Kidney (tissue), 14 donors: Measurements from ENCODE around the gene ZCCHC2. TPM values are rescaled to one million over a fixed set of nuclear protein-coding genes. Genes with fewer than 3 reads are reported as not detected.

Experiments
- DNase-seq, 5 donors: peaks; one replicate each; pipeline ENCODE4 v3.0.0-alpha.2; 2013 to 2020
- FAIRE-seq: peaks from 2 replicates; lab custom pipeline; 2012; peaks lifted over from hg19 to GRCh38; lab: Jason Lieb, UNC
- H3K27ac ChIP-seq, 2 donors: one replicate each; pipeline ENCODE4 v1.7.0; 2013; ENCODE audit warnings: low read depth in 2 of 2, low read length in 2 of 2, inconsistent platforms in 1 of 2
- H3K27me3 ChIP-seq: one replicate; pipeline ENCODE4 v1.7.1; 2013; ENCODE audit warnings: low read length, inconsistent platforms; ENCODE audit not compliant: control insufficient read depth, insufficient read depth
- H3K36me3 ChIP-seq, 3 donors: one replicate each; pipeline versions ENCODE4 v1.7.0 to v1.7.1; 2013; ENCODE audit warnings: low read length in 3 of 3, control low read depth in 1 of 3, inconsistent platforms in 1 of 3; ENCODE audit not compliant: insufficient read depth in 3 of 3, control insufficient read depth in 2 of 3
- H3K4me1 ChIP-seq, 3 donors: one replicate each; pipeline versions ENCODE4 v1.7.0 to v1.7.1; 2013; ENCODE audit warnings: low read length in 3 of 3, inconsistent platforms in 1 of 3, low read depth in 1 of 3; ENCODE audit not compliant: control insufficient read depth in 2 of 3, insufficient read depth in 2 of 3
- H3K4me3 ChIP-seq, 3 donors: one replicate each; pipeline versions ENCODE4 v1.7.0 to v1.8.1; 2013; ENCODE audit warnings: low read length in 3 of 3, control low read depth in 1 of 3, inconsistent platforms in 1 of 3
- H3K9ac ChIP-seq, 3 donors: one replicate each; pipeline versions ENCODE4 v1.7.0 to v1.7.1; 2013; ENCODE audit warnings: low read length in 3 of 3, control low read depth in 1 of 3, inconsistent platforms in 1 of 3
- H3K9me3 ChIP-seq, 3 donors: one replicate each; pipeline versions ENCODE4 v1.7.0 to v1.7.1; 2013; ENCODE audit warnings: low read length in 3 of 3, control low read depth in 1 of 3, inconsistent platforms in 1 of 3; ENCODE audit not compliant: control insufficient read depth in 2 of 3, insufficient read depth in 1 of 3
- intact Hi-C: fragments of 100-400 bp; cut with DNase I; formaldehyde crosslinking; loops from one replicate; pipeline ENCODE4 v1.11.1; 2022
- polyA plus RNA-seq: library from polyadenylated mRNA; stranded (reverse); fragments of 350-450 nt; fragmentation: Illumina TruSeq; extraction: RNeasy Lipid Tissue Mini Kit (QIAGEN cat#74804); gene quantifications from one replicate; pipeline ENCODE4 v1.2.3, GENCODE V29; 2014; ENCODE audit warnings: low read depth, low replicate concordance; ENCODE audit not compliant: insufficient read depth
- total RNA-seq: library from RNA; stranded (reverse); fragmentation: NEBNext Ultra II Directional; extraction: Animal tissue kit (Norgen Biotek cat#: 25700); gene quantifications from one replicate; pipeline ENCODE4 v1.2.1, GENCODE V29; 2021
- TF ChIP-seq, protein P1 (sequence below): IDR thresholded peaks from 3 replicates; pipeline ENCODE4 v1.5.1; 2012; ENCODE audit warnings: mild to moderate bottlenecking, moderate library complexity, borderline replicate concordance; ENCODE audit not compliant: insufficient read depth; ENCODE audit errors: extremely low read depth
- donor health status: control.
- donor health status: control.
- donor health status: control.
- donor health status: control.
- donor health status: control.
- donor health status: DM: yes; HTN: yes; CAD: no.
- donor health status: Normal renal cell carcinoma (clear cell type).

ZCCHC2 gene
- total and polyA plus RNA-seq, 2 donors from 2014 or later, result 5.5 to 22.1 TPM

DNA sequence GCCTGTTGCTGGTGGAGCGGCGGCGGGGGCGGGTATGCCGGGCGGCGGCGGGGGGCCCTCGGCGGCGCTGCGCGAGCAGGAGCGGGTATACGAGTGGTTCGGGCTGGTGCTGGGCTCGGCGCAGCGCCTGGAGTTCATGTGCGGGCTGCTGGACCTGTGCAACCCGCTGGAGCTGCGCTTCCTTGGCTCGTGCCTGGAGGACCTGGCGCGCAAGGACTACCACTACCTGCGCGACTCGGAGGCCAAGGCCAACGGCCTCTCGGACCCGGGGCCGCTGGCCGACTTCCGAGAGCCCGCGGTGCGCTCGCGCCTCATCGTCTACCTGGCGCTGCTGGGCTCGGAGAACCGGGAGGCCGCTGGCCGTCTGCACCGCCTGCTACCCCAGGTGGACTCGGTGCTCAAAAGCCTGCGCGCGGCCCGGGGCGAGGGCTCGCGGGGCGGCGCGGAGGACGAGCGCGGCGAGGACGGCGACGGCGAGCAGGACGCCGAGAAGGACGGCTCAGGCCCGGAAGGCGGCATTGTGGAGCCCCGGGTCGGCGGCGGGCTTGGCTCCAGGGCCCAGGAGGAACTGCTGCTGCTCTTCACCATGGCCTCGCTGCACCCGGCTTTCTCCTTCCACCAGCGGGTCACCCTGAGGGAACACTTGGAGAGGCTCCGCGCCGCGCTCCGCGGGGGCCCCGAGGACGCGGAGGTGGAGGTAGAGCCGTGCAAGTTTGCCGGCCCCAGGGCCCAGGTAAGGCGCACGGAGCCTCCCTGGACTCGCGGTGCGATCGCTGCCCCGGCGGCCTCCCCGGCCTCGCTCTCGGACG is 1.0 kb downstream of the ZCCHC2 start:
- TF ChIP-seq, protein P1, sequence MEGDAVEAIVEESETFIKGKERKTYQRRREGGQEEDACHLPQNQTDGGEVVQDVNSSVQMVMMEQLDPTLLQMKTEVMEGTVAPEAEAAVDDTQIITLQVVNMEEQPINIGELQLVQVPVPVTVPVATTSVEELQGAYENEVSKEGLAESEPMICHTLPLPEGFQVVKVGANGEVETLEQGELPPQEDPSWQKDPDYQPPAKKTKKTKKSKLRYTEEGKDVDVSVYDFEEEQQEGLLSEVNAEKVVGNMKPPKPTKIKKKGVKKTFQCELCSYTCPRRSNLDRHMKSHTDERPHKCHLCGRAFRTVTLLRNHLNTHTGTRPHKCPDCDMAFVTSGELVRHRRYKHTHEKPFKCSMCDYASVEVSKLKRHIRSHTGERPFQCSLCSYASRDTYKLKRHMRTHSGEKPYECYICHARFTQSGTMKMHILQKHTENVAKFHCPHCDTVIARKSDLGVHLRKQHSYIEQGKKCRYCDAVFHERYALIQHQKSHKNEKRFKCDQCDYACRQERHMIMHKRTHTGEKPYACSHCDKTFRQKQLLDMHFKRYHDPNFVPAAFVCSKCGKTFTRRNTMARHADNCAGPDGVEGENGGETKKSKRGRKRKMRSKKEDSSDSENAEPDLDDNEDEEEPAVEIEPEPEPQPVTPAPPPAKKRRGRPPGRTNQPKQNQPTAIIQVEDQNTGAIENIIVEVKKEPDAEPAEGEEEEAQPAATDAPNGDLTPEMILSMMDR, result no peak
- Histone ChIP-seq H3K4me1 (peaks cover 4 to 9% (median 5%) of the 10 kb centered on the region in 3 donors), H3K27me3 (peaks cover 6% of the 10 kb centered on the region), H3K27ac (peak overlapping the region; percentile 97 to 99), H3K9me3 (no peaks in the 10 kb centered on the region), H3K36me3 (no peaks in the 10 kb centered on the region), H3K9ac (peak overlapping the region; percentile 10 to 93 (median 92)), H3K4me3 (peak overlapping the region; percentile 45 to 97 (median 95))
- DNase-seq (peak; percentile 62 to 90 (median 68)), FAIRE-seq (no peak)
- intact Hi-C loops, result no loop called here

DNA sequence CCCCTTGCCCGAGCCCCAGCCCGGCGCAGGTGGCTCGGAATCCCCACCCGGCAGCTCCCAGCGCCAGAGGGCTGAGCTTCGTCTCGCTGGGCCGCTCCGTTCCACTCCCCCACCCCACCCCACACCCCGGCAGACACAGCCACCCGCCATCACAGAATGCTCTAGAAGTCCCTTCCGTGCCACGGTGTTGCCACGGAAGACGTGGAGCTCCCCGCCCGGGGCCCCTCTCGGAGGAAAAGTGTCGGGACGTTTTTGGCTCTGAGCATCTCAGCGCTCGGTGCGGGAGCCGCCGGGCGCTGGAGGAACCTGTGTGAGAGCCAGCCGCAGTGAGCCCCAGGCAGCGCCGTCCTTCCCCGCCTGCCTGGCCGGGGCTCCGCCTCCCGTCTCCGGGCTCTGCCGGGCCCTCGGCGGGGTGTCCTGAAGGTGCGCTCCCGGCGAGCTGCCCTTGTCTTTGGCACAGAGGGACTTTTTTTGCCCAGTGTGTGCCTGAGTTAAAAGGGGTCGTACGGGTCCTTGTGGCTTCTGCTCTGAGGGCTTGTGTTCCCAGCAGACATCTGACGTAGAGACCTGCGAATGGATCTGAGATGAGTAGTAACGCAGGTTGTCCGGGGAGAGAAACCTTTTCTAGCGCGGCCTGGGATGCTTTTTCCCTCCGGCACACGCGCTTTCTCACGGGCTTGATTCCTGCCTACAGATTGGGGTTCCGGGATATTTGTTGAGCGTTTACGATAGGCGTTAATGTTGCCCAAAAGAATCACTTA is 1.8 kb downstream of the ZCCHC2 start:
- FAIRE-seq, result no peak
- Histone ChIP-seq H3K9me3 (no peaks in the 10 kb centered on the region), H3K27ac (peak overlapping the region; percentile 97 to 99), H3K4me3 (peak overlapping the region; percentile 69 to 97 (median 95)), H3K4me1 (peaks cover 4 to 13% (median 5%) of the 10 kb centered on the region in 3 donors), H3K27me3 (peaks cover 6% of the 10 kb centered on the region), H3K36me3 (no peaks in the 10 kb centered on the region), H3K9ac (peak overlapping the region; percentile 51 to 93 (median 92))
- TF ChIP-seq, protein P1, result no peak
- intact Hi-C loops, result no loop called here
- DNase-seq, result peak; percentile 64 to 88 (median 74)

DNA sequence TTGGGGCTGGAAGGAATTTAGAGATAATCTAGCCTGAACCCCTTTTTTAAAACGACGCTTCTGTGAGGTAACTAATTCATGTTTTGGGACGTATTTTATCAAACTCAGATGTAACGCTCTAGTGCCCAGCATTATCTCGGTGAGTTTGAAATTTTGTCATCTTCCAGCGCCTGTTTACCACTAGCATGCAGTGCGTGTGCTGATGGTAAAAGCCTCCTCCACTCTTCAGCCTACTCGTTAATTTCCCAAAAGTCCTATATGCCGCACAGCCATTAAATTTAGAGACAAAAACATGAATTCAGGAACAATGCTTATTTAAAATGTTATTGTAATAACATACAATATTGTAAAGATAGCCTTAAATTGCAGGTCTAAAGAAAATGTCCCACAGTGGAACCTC is 2.8 kb downstream of the ZCCHC2 start:
- TF ChIP-seq, protein P1, result no peak
- Histone ChIP-seq H3K4me3 (peak overlapping the region; percentile 69 to 97 (median 95)), H3K9ac (peak overlapping the region in 1 of 3 donors; percentile 93), H3K36me3 (no peaks in the 10 kb centered on the region), H3K9me3 (no peaks in the 10 kb centered on the region), H3K4me1 (peaks cover 4 to 20% (median 5%) of the 10 kb centered on the region in 3 donors), H3K27me3 (peaks cover 6% of the 10 kb centered on the region), H3K27ac (peak overlapping the region; percentile 33 to 99)
- no peak for FAIRE-seq
- DNase-seq, result no peak
- intact Hi-C loops, result no loop called here
